GM15510 (cell line): ENCODE measurements around the gene TMC1.

ENCODE experiments used
- POLR2A ChIP-seq: IDR thresholded peaks from 3 replicates; pipeline ENCODE4 v1.6.1; 2011; ENCODE audit warnings: borderline replicate concordance; ENCODE audit not compliant: insufficient read length; ENCODE audit errors: extremely low read depth

The TMC1 gene

GRCh38 chr9:72667181-72667580 is 145.8 kb downstream of the TMC1 start:
- no peak for TF ChIP-seq POLR2A

- TF ChIP-seq POLR2A, result no peak
Observed at GRCh38 chr9:72674961-72675360, 153.6 kb downstream of the TMC1 start.

GRCh38 chr9:72675586-72675985 is 154.2 kb downstream of the TMC1 start:
- no peak for TF ChIP-seq POLR2A

- TF ChIP-seq POLR2A, result no peak
Observed at GRCh38 chr9:72680593-72681282, 159.3 kb downstream of the TMC1 start.

GRCh38 chr9:72681283-72681630 is 159.8 kb downstream of the TMC1 start:
- TF ChIP-seq POLR2A, result no peak

GRCh38 chr9:72684615-72685014 is 163.2 kb downstream of the TMC1 start:
- TF ChIP-seq POLR2A, result no peak

GRCh38 chr9:72685911-72686310 is 164.5 kb downstream of the TMC1 start:
- TF ChIP-seq POLR2A, result no peak

- no peak for TF ChIP-seq POLR2A
Observed at GRCh38 chr9:72687331-72687730, 165.9 kb downstream of the TMC1 start.

- no peak for TF ChIP-seq POLR2A
Observed at GRCh38 chr9:72691671-72692070, 170.3 kb downstream of the TMC1 start.

GRCh38 chr9:72695365-72695764 is 174.0 kb downstream of the TMC1 start:
- no peak for TF ChIP-seq POLR2A

- TF ChIP-seq POLR2A, result no peak
Observed at GRCh38 chr9:72696511-72696910, 175.1 kb downstream of the TMC1 start.

- TF ChIP-seq POLR2A, result no peak
Observed at GRCh38 chr9:72701510-72701909, 180.1 kb downstream of the TMC1 start.

- no peak for TF ChIP-seq POLR2A
Observed at GRCh38 chr9:72703574-72703973, 182.2 kb downstream of the TMC1 start.

GRCh38 chr9:72704688-72705375 is 183.4 kb downstream of the TMC1 start:
- TF ChIP-seq POLR2A, result no peak

GRCh38 chr9:72718503-72718902 is 197.1 kb downstream of the TMC1 start:
- TF ChIP-seq POLR2A, result no peak

GRCh38 chr9:72721067-72721466 is 199.7 kb downstream of the TMC1 start:
- TF ChIP-seq POLR2A, result no peak
